Chondrocyte (in vitro differentiated cells): ENCODE data around the gene GTF2F2. TPM values are rescaled to one million over a fixed set of nuclear protein-coding genes. Genes with fewer than 3 reads are reported as not detected.

ENCODE experiments used
- DNase-seq: peaks from one replicate; pipeline ENCODE4 v3.0.0; 2021; ENCODE audit warnings: mixed read lengths, low spot score
- H3K27ac Mint-ChIP-seq: one replicate; pipeline ENCODE4 v1.8.0; 2021; ENCODE audit warnings: mild to moderate bottlenecking, moderate library complexity, mixed read lengths; ENCODE audit not compliant: unreplicated experiment
- H3K27me3 Mint-ChIP-seq: 2 replicates; pipeline ENCODE4 v1.8.0; 2021; ENCODE audit warnings: low read depth, mixed read lengths
- H3K36me3 Mint-ChIP-seq: 2 replicates; pipeline ENCODE4 v1.8.0; 2021; ENCODE audit warnings: low read depth, mixed read lengths
- H3K4me1 Mint-ChIP-seq: 2 replicates; pipeline ENCODE4 v1.8.0; 2021; ENCODE audit warnings: low read depth, mild to moderate bottlenecking, mixed read lengths
- H3K4me3 Mint-ChIP-seq: one replicate; pipeline ENCODE4 v1.8.0; 2021; ENCODE audit warnings: mild to moderate bottlenecking, moderate library complexity, mixed read lengths; ENCODE audit not compliant: unreplicated experiment
- H3K9me3 Mint-ChIP-seq: 2 replicates; pipeline ENCODE4 v1.8.0; 2021; ENCODE audit warnings: low read depth, mixed read lengths
- CTCF ChIP-seq: fragments of 200-600 bp; sonication (generic); IDR thresholded peaks from 2 replicates; pipeline ENCODE4 v1.5.0; 2021; ENCODE audit warnings: antibody characterized with exemption, mild to moderate bottlenecking, moderate library complexity
- total RNA-seq: library from RNA; stranded (reverse); gene quantifications from 3 replicates; pipeline ENCODE4 v1.2.1, GENCODE V29; 2021

Gene GTF2F2
- total RNA-seq, 1 donor from 2014 or later: 15.6 TPM

GRCh38 chr13:45102136-45102507 lies 18.2 kb upstream of the GTF2F2 start:
- H3K4me3 Mint-ChIP-seq: no peak overlapping the region
- H3K27me3 Mint-ChIP-seq: peaks cover 1% of the 10 kb centered on the region
- no peak for DNase-seq
- H3K27ac Mint-ChIP-seq: no peak overlapping the region
- H3K36me3 Mint-ChIP-seq: no peaks in the 10 kb centered on the region
- peaks cover 2% of the 10 kb centered on the region for H3K4me1 Mint-ChIP-seq
- H3K9me3 Mint-ChIP-seq: no peaks in the 10 kb centered on the region
- TF ChIP-seq CTCF: no peak

DNA sequence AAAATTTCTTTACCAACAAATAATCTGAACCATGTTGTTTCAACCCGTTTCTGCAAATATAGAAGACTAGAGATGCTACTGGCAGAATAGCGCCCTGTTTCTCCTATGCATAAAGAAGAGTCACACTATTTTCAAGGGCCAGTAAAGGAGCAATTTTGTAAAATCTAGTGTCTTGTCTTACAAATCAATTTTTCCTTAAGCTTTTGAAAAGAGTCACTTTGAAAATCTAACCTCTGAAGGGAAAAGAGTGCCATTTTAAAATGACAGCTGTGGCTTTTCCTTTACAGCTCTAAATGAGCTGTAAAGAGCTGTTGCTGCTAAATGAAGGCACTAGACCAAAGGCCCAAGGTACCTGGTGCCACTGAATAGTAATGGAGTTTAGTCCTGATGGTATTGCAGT lies 16.9 kb upstream of the GTF2F2 start:
- no peak overlapping the region for H3K4me3 Mint-ChIP-seq
- no peak for DNase-seq
- no peak overlapping the region for H3K27ac Mint-ChIP-seq
- H3K27me3 Mint-ChIP-seq: peaks cover 1% of the 10 kb centered on the region
- TF ChIP-seq CTCF: no peak
- H3K4me1 Mint-ChIP-seq: peaks cover 6% of the 10 kb centered on the region
- no peaks in the 10 kb centered on the region for H3K9me3 Mint-ChIP-seq
- no peaks in the 10 kb centered on the region for H3K36me3 Mint-ChIP-seq

DNA sequence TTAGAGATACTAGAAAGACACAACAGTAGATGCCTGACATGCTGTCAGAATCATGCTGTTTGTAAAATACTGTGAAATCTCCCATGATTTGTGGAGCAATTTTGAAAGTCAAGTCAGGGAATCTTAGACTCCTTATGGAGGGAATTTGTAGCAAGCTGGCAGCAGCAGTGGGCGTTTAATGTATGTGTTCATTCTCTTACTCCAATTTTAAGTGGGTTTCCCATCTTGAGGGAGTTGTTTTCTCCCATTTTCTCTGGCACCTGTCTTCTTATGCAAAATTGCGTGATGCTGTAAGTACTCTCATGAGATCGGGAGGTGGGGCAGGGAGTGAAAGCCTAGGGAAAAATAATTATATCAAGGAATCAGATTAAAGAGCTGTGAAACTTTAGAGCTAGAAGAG lies 16.0 kb upstream of the GTF2F2 start:
- no peaks in the 10 kb centered on the region for H3K36me3 Mint-ChIP-seq
- no peak overlapping the region for H3K27ac Mint-ChIP-seq
- H3K9me3 Mint-ChIP-seq: no peaks in the 10 kb centered on the region
- TF ChIP-seq CTCF: no peak
- no peak overlapping the region for H3K4me3 Mint-ChIP-seq
- no peak for DNase-seq
- peaks cover 6% of the 10 kb centered on the region for H3K4me1 Mint-ChIP-seq
- H3K27me3 Mint-ChIP-seq: peaks cover 5% of the 10 kb centered on the region

- TF ChIP-seq CTCF: no peak
- Mint-ChIP-seq H3K4me1 (peaks cover 6% of the 10 kb centered on the region), H3K9me3 (no peaks in the 10 kb centered on the region), H3K4me3 (no peak overlapping the region), H3K36me3 (no peaks in the 10 kb centered on the region), H3K27ac (no peak overlapping the region), H3K27me3 (peaks cover 7% of the 10 kb centered on the region)
- DNase-seq: no peak
Measured at GRCh38 chr13:45105895-45106294, 14.4 kb upstream of the GTF2F2 start.

- TF ChIP-seq CTCF: no peak
- Mint-ChIP-seq H3K27ac (no peak overlapping the region), H3K36me3 (no peaks in the 10 kb centered on the region), H3K9me3 (no peaks in the 10 kb centered on the region), H3K27me3 (peaks cover 7% of the 10 kb centered on the region), H3K4me3 (no peak overlapping the region), H3K4me1 (peaks cover 4% of the 10 kb centered on the region)
- no peak for DNase-seq
Measured at GRCh38 chr13:45107539-45107938, 12.8 kb upstream of the GTF2F2 start.
